ENCODE measurements around the gene TERT. TPM values are rescaled to one million over a fixed set of nuclear protein-coding genes. Genes with fewer than 3 reads are reported as not detected.

TERT gene
- total RNA-seq, 2 donors from 2014 or later = 3.6 TPM; not detected in 1

DNA sequence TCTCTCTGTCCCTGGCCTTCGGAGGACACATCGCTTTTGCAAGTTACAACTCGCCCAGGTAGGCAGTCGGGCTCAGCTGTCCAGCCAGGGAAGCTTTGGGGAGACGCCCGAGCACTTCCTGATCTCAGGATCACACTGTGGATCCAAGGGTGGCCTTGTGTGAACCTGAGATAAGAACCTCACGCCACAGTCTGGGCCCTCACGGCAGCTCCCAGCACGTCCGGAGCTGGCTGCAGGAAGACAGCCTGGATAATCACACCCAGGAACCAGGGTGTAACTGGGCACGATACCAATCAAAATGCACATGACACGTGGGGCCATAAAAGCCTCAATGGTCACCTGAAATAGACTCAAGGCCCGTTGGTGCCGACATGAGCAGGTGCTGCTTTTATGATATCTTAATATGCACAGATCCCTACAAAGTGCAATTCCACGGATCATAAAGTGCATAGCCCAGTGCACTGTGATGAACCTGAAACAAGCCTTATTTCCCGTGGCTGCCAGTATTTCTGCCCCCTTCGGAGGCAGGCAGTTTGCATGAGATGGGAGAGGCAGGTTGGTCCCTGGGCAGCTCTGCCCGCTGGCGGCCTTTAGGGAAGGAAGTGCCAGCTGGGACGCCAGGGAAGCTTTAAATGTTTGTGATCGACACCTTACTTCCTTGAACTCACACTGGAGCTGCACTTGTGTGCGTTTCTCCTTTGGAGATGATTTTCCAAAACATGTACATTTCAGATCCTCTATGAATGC is 55.2 kb downstream of the TERT start:
- Histone ChIP-seq H3K9me3 (no peaks in the 10 kb centered on the region), H3K27ac (no peak overlapping the region), H3K27me3 (replicated peaks; ENCODE audit: insufficient read depth) (peaks cover under 1% of the 10 kb centered on the region), H3K4me3 (no peak overlapping the region), H3K36me3 (no peaks in the 10 kb centered on the region), H3K4me1 (replicated peaks) (no peaks in the 10 kb centered on the region)
- intact Hi-C loops (cut with DNase I) = no loop called here
- 48% methylated on average over 22 of the region's 22 CpGs for WGBS
- DNase-seq (ENCODE audit: low spot score) = no peak
- TF ChIP-seq, protein P1, sequence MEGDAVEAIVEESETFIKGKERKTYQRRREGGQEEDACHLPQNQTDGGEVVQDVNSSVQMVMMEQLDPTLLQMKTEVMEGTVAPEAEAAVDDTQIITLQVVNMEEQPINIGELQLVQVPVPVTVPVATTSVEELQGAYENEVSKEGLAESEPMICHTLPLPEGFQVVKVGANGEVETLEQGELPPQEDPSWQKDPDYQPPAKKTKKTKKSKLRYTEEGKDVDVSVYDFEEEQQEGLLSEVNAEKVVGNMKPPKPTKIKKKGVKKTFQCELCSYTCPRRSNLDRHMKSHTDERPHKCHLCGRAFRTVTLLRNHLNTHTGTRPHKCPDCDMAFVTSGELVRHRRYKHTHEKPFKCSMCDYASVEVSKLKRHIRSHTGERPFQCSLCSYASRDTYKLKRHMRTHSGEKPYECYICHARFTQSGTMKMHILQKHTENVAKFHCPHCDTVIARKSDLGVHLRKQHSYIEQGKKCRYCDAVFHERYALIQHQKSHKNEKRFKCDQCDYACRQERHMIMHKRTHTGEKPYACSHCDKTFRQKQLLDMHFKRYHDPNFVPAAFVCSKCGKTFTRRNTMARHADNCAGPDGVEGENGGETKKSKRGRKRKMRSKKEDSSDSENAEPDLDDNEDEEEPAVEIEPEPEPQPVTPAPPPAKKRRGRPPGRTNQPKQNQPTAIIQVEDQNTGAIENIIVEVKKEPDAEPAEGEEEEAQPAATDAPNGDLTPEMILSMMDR (IDR thresholded peaks at IDR 0.05) = no peak
- TF ChIP-seq POLR2AphosphoS5 (IDR thresholded peaks at IDR 0.05) = no peak
- TF ChIP-seq POLR2A (IDR thresholded peaks at IDR 0.05) = no peak

GRCh38 chr5:1235838-1236237 is 59.0 kb downstream of the TERT start:
- no peaks in the 10 kb centered on the region for H3K9me3 ChIP-seq
- intact Hi-C loops (cut with DNase I) = no loop called here
- no peak for TF ChIP-seq POLR2AphosphoS5 (IDR thresholded peaks at IDR 0.05)
- TF ChIP-seq, protein P1 (IDR thresholded peaks at IDR 0.05) = no peak
- TF ChIP-seq POLR2A (IDR thresholded peaks at IDR 0.05) = no peak
- peaks cover 15% of the 10 kb centered on the region for H3K27me3 ChIP-seq (replicated peaks; ENCODE audit: insufficient read depth)
- DNase-seq (ENCODE audit: low spot score) = no peak
- no peaks in the 10 kb centered on the region for H3K4me1 ChIP-seq (replicated peaks)
- H3K36me3 ChIP-seq = no peaks in the 10 kb centered on the region
- no peak overlapping the region for H3K27ac ChIP-seq
- 97% methylated on average over 1 of the region's 1 CpG for WGBS
- no peak overlapping the region for H3K4me3 ChIP-seq

DNA sequence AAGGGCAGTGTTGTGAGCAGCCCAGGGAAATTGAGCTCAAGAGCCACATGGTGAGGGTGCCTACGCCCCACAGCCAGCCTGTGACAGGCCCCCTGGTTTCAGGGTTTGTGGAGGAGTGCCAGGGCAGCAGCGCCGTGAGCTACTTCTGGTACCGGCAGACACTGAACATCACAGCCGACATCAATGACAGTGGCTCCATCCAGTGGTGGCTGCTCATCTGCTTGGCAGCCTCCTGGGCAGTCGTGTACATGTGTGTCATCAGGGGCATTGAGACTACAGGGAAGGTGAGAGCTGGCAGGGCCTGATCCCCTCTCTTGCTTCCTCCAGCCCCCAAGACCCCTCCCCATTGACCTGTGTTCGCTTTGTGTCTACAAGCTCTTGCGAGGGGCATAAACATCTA is 59.5 kb downstream of the TERT start:
- Histone ChIP-seq H3K4me3 (no peak overlapping the region), H3K9me3 (no peaks in the 10 kb centered on the region), H3K36me3 (no peaks in the 10 kb centered on the region), H3K27me3 (replicated peaks; ENCODE audit: insufficient read depth) (peaks cover 16% of the 10 kb centered on the region), H3K27ac (no peak overlapping the region), H3K4me1 (replicated peaks) (no peaks in the 10 kb centered on the region)
- DNase-seq (ENCODE audit: low spot score) = no peak
- WGBS = 79% methylated on average over 8 of the region's 8 CpGs
- intact Hi-C loops (cut with DNase I) = no loop called here
- TF ChIP-seq POLR2A (IDR thresholded peaks at IDR 0.05) (no peak), POLR2AphosphoS5 (IDR thresholded peaks at IDR 0.05) (no peak)
- TF ChIP-seq, protein P1 (IDR thresholded peaks at IDR 0.05) = no peak

- Histone ChIP-seq H3K4me3 (no peak overlapping the region), H3K36me3 (no peaks in the 10 kb centered on the region), H3K27me3 (replicated peaks; ENCODE audit: insufficient read depth) (peaks cover 17% of the 10 kb centered on the region), H3K4me1 (replicated peaks) (no peaks in the 10 kb centered on the region), H3K9me3 (no peaks in the 10 kb centered on the region), H3K27ac (no peak overlapping the region)
- intact Hi-C loops (cut with DNase I) = no loop called here
- TF ChIP-seq POLR2A (IDR thresholded peaks at IDR 0.05) = no peak
- no peak for TF ChIP-seq POLR2AphosphoS5 (IDR thresholded peaks at IDR 0.05)
- TF ChIP-seq, protein P1 (IDR thresholded peaks at IDR 0.05) = no peak
- DNase-seq (ENCODE audit: low spot score) = no peak
- 92% methylated on average over 25 of the region's 25 CpGs for WGBS
Observed at GRCh38 chr5:1232780-1233179, 62.1 kb downstream of the TERT start.

DNA sequence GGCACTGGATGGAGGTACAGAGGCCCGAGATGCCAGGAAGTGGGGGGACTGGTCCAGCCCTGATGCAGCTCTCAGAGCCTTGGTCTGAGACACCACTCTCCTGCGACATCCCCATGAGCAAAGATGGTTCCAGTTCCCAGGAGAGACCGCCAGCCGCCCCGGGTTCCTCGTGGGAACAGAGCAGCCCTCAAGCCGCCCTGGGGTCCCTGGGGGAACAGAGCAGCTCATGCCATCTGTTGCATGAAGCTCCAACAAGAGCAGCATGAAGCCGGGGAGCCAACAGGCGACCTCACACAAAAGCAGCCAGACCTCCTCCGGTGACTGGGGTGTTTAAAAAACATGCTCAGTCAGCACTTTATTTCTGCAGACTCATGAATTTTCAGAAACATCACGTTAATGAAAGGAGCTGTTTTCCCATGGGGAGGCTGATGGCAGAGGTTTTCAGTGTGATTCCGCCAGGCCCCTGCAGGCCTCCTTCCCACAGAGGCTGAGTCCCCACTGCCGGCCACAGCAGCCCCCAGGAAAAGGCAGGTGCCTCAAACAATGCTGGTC is 63.4 kb downstream of the TERT start:
- 62% methylated on average over 12 of the region's 13 CpGs for WGBS
- peaks cover 17% of the 10 kb centered on the region for H3K27me3 ChIP-seq (replicated peaks; ENCODE audit: insufficient read depth)

More for the DNA sequence above, 63.4 kb downstream of the TERT start:
- TF ChIP-seq POLR2AphosphoS5 (IDR thresholded peaks at IDR 0.05) (no peak), POLR2A (IDR thresholded peaks at IDR 0.05) (no peak)
- TF ChIP-seq, protein P1 (IDR thresholded peaks at IDR 0.05) = no peak
- DNase-seq (ENCODE audit: low spot score) = no peak
- Histone ChIP-seq H3K4me1 (replicated peaks) (no peaks in the 10 kb centered on the region), H3K4me3 (no peak overlapping the region), H3K36me3 (no peaks in the 10 kb centered on the region), H3K9me3 (no peaks in the 10 kb centered on the region), H3K27ac (no peak overlapping the region)
- intact Hi-C loops (cut with DNase I) = no loop called here

Data from prostate gland (tissue), 2 donors.